Endothelial cell of umbilical vein (primary cell): ENCODE data around the gene RAD51B. TPM values are rescaled to one million over a fixed set of nuclear protein-coding genes. Genes with fewer than 3 reads are reported as not detected.

Source experiments
- BruUV-seq: library from RNA; stranded (reverse); fragments of 400-500 nt; replicated peaks from 2 replicates; lab custom pipeline; 2021; lab: Mats Ljungman, UMichigan
- CTCF ChIA-PET: fragments of 300-600, 350-600 bp; sonication (Branson Sonifier 250); formaldehyde crosslinking; loops from one replicate; lab custom pipeline; 2021; ENCODE audit warnings: antibody characterized with exemption, inconsistent platforms; lab: Charles Lee
- POLR2A ChIA-PET: fragments of 300-600, 350-600 bp; sonication (Branson Sonifier 250); formaldehyde crosslinking; loops from one replicate; lab custom pipeline; 2021; ENCODE audit warnings: antibody characterized with exemption, inconsistent platforms; lab: Charles Lee
- DNase-seq: peaks from one replicate; pipeline ENCODE4 v3.0.0-alpha.2; 2011; ENCODE audit warnings: low read depth, low spot score
- FAIRE-seq: peaks from 2 replicates; lab custom pipeline; 2011; peaks lifted over from hg19 to GRCh38; lab: Jason Lieb, UNC
- H2AFZ ChIP-seq: 2 replicates; pipeline ENCODE4 v1.6.0; 2012; ENCODE audit warnings: low read depth, low read length, control low read depth, inconsistent platforms
- H3K27ac ChIP-seq: 2 replicates; pipeline ENCODE4 v1.5.1; 2011; ENCODE audit warnings: low read depth, mild to moderate bottlenecking, control low read depth, low read length, moderate library complexity; ENCODE audit not compliant: insufficient read depth
- H3K27me3 ChIP-seq, 2 experiments: 2 replicates each; pipeline versions ENCODE4 v1.6.0 to v1.6.1; 2011; ENCODE audit warnings: low read length in 2 of 2, mixed read lengths in 1 of 2; ENCODE audit not compliant: control insufficient read depth in 2 of 2, insufficient read depth in 2 of 2
- H3K36me3 ChIP-seq, 2 experiments: 2 replicates in 1 of 2; 3 replicates in 1 of 2; pipeline ENCODE4 v1.5.1; 2011; ENCODE audit warnings: low read length in 2 of 2, mild to moderate bottlenecking in 1 of 2, moderate library complexity in 1 of 2; ENCODE audit not compliant: control insufficient read depth in 2 of 2, insufficient read depth in 2 of 2; ENCODE audit errors: extremely low read depth in 1 of 2
- H3K4me1 ChIP-seq: 3 replicates; pipeline ENCODE4 v1.5.1; 2011; ENCODE audit warnings: mild to moderate bottlenecking, low read length; ENCODE audit not compliant: control insufficient read depth, insufficient read depth; ENCODE audit errors: extremely low read depth
- H3K4me2 ChIP-seq: 2 replicates; pipeline ENCODE4 v1.6.1; 2011; ENCODE audit warnings: low read length, control low read depth, mixed read lengths; ENCODE audit not compliant: insufficient read depth
- H3K4me3 ChIP-seq, 3 experiments: fragments of 200-600 bp in 1 of 3; sonication (generic), shearing (Covaris generic) in 1 of 3; replicated peaks in 1 of 3; 2 replicates each; pipeline ENCODE4 v1.5.1; 2011 to 2016; ENCODE audit warnings: control low read depth in 3 of 3, low read length in 3 of 3, mild to moderate bottlenecking in 2 of 3, inconsistent platforms in 1 of 3, low read depth in 1 of 3, moderate library complexity in 1 of 3; ENCODE audit not compliant: insufficient read depth in 1 of 3
- H3K79me2 ChIP-seq: 2 replicates; pipeline ENCODE4 v1.6.0; 2012; ENCODE audit warnings: low read length, inconsistent platforms; ENCODE audit not compliant: control insufficient read depth, insufficient read depth
- H3K9ac ChIP-seq: replicated peaks from 2 replicates; pipeline ENCODE3; 2011; ENCODE audit warnings: low read length, control low read depth; ENCODE audit not compliant: insufficient read depth; ENCODE audit errors: extremely low read depth
- H3K9me1 ChIP-seq: replicated peaks from 3 replicates; pipeline ENCODE4 v1.6.0; 2011; ENCODE audit warnings: mild to moderate bottlenecking, low read length; ENCODE audit not compliant: control insufficient read depth, insufficient read depth; ENCODE audit errors: extremely low read depth
- H3K9me3 ChIP-seq: replicated peaks from 2 replicates; pipeline ENCODE4 v1.5.1; 2012; ENCODE audit warnings: low read length, inconsistent platforms; ENCODE audit not compliant: control insufficient read depth, insufficient read depth
- H4K20me1 ChIP-seq: replicated peaks from 2 replicates; pipeline ENCODE3; 2011; ENCODE audit warnings: mild to moderate bottlenecking, low read length; ENCODE audit not compliant: control insufficient read depth, insufficient read depth; ENCODE audit errors: extremely low read depth
- CTCF ChIP-seq, 2 donors: IDR thresholded peaks; 1 replicate in 1 of 2; 2 replicates in 1 of 2; pipeline ENCODE4 v1.5.1; 2011; ENCODE audit warnings: low read length in 2 of 2, mild to moderate bottlenecking in 2 of 2, moderate library complexity in 2 of 2, control low read depth in 1 of 2, inconsistent platforms in 1 of 2, low read depth in 1 of 2; ENCODE audit not compliant: insufficient read depth in 1 of 2; ENCODE audit errors: extremely low read depth in 1 of 2
- EZH2 ChIP-seq: IDR thresholded peaks from 2 replicates; pipeline ENCODE4 v1.6.1; 2012; ENCODE audit warnings: borderline replicate concordance, low read depth, mild to moderate bottlenecking, moderate library complexity, low read length, inconsistent platforms; ENCODE audit not compliant: severe bottlenecking
- FOS ChIP-seq: IDR thresholded peaks from 2 replicates; pipeline ENCODE4 v1.6.1; 2011; ENCODE audit warnings: mild to moderate bottlenecking, low read length, moderate library complexity, borderline replicate concordance; ENCODE audit not compliant: insufficient read depth
- GATA2 ChIP-seq: IDR thresholded peaks from 2 replicates; pipeline ENCODE4 v1.7.0; 2011; ENCODE audit warnings: low read depth, mild to moderate bottlenecking, moderate library complexity, mixed read lengths, low read length; ENCODE audit not compliant: insufficient read length, insufficient read depth
- JUN ChIP-seq: IDR thresholded peaks from 2 replicates; pipeline ENCODE4 v1.6.1; 2011; ENCODE audit warnings: borderline replicate concordance, low read depth; ENCODE audit not compliant: insufficient read length, insufficient read depth
- MAX ChIP-seq: IDR thresholded peaks from 2 replicates; pipeline ENCODE4 v1.6.1; 2011; ENCODE audit not compliant: insufficient read depth, insufficient read length
- MYC ChIP-seq: IDR thresholded peaks from one replicate; pipeline ENCODE4 v1.6.1; 2011; ENCODE audit warnings: mild to moderate bottlenecking, low read depth, low read length
- POLR2A ChIP-seq: IDR thresholded peaks from 2 replicates; pipeline ENCODE4 v1.6.1; 2012; ENCODE audit warnings: low read depth, mild to moderate bottlenecking, control low read depth, low read length
- POLR2AphosphoS5 ChIP-seq: IDR thresholded peaks from 2 replicates; pipeline ENCODE4 v1.6.1; 2012; ENCODE audit warnings: low read depth, mild to moderate bottlenecking, control low read depth, low read length, moderate library complexity; ENCODE audit not compliant: insufficient read depth
- dilution Hi-C: fragments of 300-500 bp; cut with MboI; formaldehyde crosslinking; loops from one replicate; pipeline ENCODE4 v1.15.0; 2019; ENCODE audit warnings: low sequenced_read_pairs; ENCODE audit not compliant: extremely low pct_ligation_motif_present
- intact Hi-C: fragments of 100-400 bp; cut with micrococcal nuclease; formaldehyde crosslinking; loops from one replicate; pipeline ENCODE4 v1.10.0; 2022
- polyA plus RNA-seq, 4 experiments: library from polyadenylated mRNA; depleted of rRNA in 3 of 4; stranded (reverse) in 3 of 4; unstranded in 1 of 4; fragments of >200 nt; gene quantifications; 2 replicates each; pipeline versions ENCODE4 v1.2.1 to v1.2.3, GENCODE V29; 2011 to 2012; ENCODE audit warnings: missing spikeins in 1 of 4
- total RNA-seq: library from RNA; stranded (reverse); gene quantifications from 2 replicates; pipeline ENCODE4 v1.2.3, GENCODE V29; 2021

Gene RAD51B
- total and polyA plus RNA-seq, 2 donors (not counting 3 experiments of a cell fraction or from before 2014, with no cell fraction given), result 3.9 to 19.0 TPM

GRCh38 chr14:68440820-68441219 lies 621.2 kb downstream of the RAD51B start:
- Histone ChIP-seq H3K4me1 (no peaks in the 10 kb centered on the region), H3K4me3 (no peak overlapping the region), H3K4me2 (no peak overlapping the region), H3K9ac (no peak overlapping the region), H3K27ac (no peak overlapping the region), H4K20me1 (no peaks in the 10 kb centered on the region), H2AFZ (no peak overlapping the region), H3K9me3 (no peaks in the 10 kb centered on the region), H3K27me3 (no peaks in the 10 kb centered on the region), H3K36me3 (no peaks in the 10 kb centered on the region), H3K9me1 (no peaks in the 10 kb centered on the region), H3K79me2 (no peaks in the 10 kb centered on the region)
- POLR2A ChIA-PET, result no interaction called here
- CTCF ChIA-PET, result no interaction called here
- dilution Hi-C loops (no loop called here), intact Hi-C loops (no loop called here)
- no TSS peak for BruUV-seq
- FAIRE-seq (no peak), DNase-seq (peak; percentile 18)
- TF ChIP-seq FOS, result peak; percentile 53
- TF ChIP-seq POLR2A, result no peak
- peak; percentile 12 for TF ChIP-seq JUN
- no peak for TF ChIP-seq MYC
- TF ChIP-seq POLR2AphosphoS5, result no peak
- no peak for TF ChIP-seq CTCF (IDR thresholded peaks at IDR 0.05; ENCODE audit: extremely low read depth in 1 of 2, insufficient read depth in 1 of 2, low read depth in 1 of 2, low read length in 2 of 2)

- H3K4me1 ChIP-seq, result no peaks in the 10 kb centered on the region
- no peak for DNase-seq
- ChIA-PET POLR2A (no interaction called here), CTCF (no interaction called here)
- no peak overlapping the region for H2AFZ ChIP-seq
- H3K4me2 ChIP-seq, result no peak overlapping the region
- H3K27ac ChIP-seq, result no peak overlapping the region
- no TSS peak for BruUV-seq
- no peaks in the 10 kb centered on the region for H3K9me1 ChIP-seq
- intact Hi-C loops, result no loop called here
- dilution Hi-C loops, result no loop called here
- H3K9ac ChIP-seq, result no peak overlapping the region
- TF ChIP-seq MYC, result no peak
- TF ChIP-seq POLR2AphosphoS5, result no peak
- TF ChIP-seq JUN, result no peak
- no peak for TF ChIP-seq GATA2
- no peak for TF ChIP-seq POLR2A
- no peak for TF ChIP-seq EZH2
- TF ChIP-seq FOS, result no peak
- no peak for TF ChIP-seq MAX
- TF ChIP-seq CTCF (IDR thresholded peaks at IDR 0.05; ENCODE audit: extremely low read depth in 1 of 2, insufficient read depth in 1 of 2, low read depth in 1 of 2, low read length in 2 of 2), result no peak
- H4K20me1 ChIP-seq, result no peaks in the 10 kb centered on the region
- no peak overlapping the region for H3K4me3 ChIP-seq
- H3K79me2 ChIP-seq, result no peaks in the 10 kb centered on the region
- H3K27me3 ChIP-seq, result no peaks in the 10 kb centered on the region
- no peaks in the 10 kb centered on the region for H3K36me3 ChIP-seq
- no peaks in the 10 kb centered on the region for H3K9me3 ChIP-seq
- no peak for FAIRE-seq
These were observed 622.0 kb downstream of the RAD51B start for GRCh38 chr14:68441542-68441941.
